Gastrocnemius medialis (tissue), 4 donors: ENCODE data around the gene SYTL1. TPM values are rescaled to one million over a fixed set of nuclear protein-coding genes. Genes with fewer than 3 reads are reported as not detected.

Experiments
- ATAC-seq, 2 donors: fragments of 150-250 bp; one replicate each; pipeline ENCODE4 v1.9.1; 2016
- DNase-seq, 2 donors: peaks; one replicate each; pipeline ENCODE4 v3.0.0-alpha.2; 2019
- H3K27ac ChIP-seq, 4 donors: fragments of 200-600 bp; sonication (generic); 1 replicate in 1 of 4; 2 replicates in 3 of 4; pipeline ENCODE4 v1.5.1; 2016 to 2018; ENCODE audit warnings: mild to moderate bottlenecking in 2 of 4, moderate library complexity in 1 of 4
- H3K27me3 ChIP-seq, 3 donors: fragments of 200-600 bp; sonication (generic) in 2 of 3; 1 replicate in 1 of 3; 2 replicates in 2 of 3; pipeline versions ENCODE4 v1.5.1 to v1.6.0; 2016 to 2019; ENCODE audit warnings: mild to moderate bottlenecking in 1 of 3, moderate library complexity in 1 of 3
- H3K36me3 ChIP-seq, 2 donors: fragments of 200-600 bp; sonication (generic) in 1 of 2; one replicate each; pipeline ENCODE4 v1.5.1; 2017 to 2018
- H3K4me1 ChIP-seq, 2 donors: fragments of 200-600 bp; sonication (generic) in 1 of 2; one replicate each; pipeline ENCODE4 v1.5.1; 2016 to 2017; ENCODE audit warnings: mild to moderate bottlenecking in 2 of 2
- H3K4me3 ChIP-seq, 4 donors: fragments of 200-600 bp; sonication (generic) in 3 of 4; 1 replicate in 1 of 4; 2 replicates in 3 of 4; pipeline ENCODE4 v1.5.1; 2016 to 2019; ENCODE audit warnings: mild to moderate bottlenecking in 2 of 4
- H3K9me3 ChIP-seq, 3 donors: fragments of 200-600 bp; sonication (generic) in 2 of 3; 1 replicate in 1 of 3; 2 replicates in 2 of 3; pipeline ENCODE4 v1.5.1; 2016 to 2019
- POLR2A ChIP-seq, 2 donors: fragments of 450-650 bp; IDR thresholded peaks; one replicate each; pipeline ENCODE4 v1.6.1; 2017; ENCODE audit warnings: antibody characterized with exemption in 2 of 2, mild to moderate bottlenecking in 2 of 2, moderate library complexity in 2 of 2
- in situ Hi-C, 4 donors: fragments of 200-750 bp; cut with MboI; loops; one replicate each; pipeline versions ENCODE4 v1.15.0 to v1.8.0; 2017; ENCODE audit warnings: low sequenced_read_pairs in 4 of 4
- intact Hi-C: fragments of 100-400 bp; cut with DNase I; formaldehyde crosslinking; loops from one replicate; pipeline ENCODE4 v1.15.1; 2023; ENCODE audit warnings: low total_unique reads
- total RNA-seq, 4 donors: library from RNA; depleted of rRNA; stranded (reverse); fragments of >200 nt; gene quantifications; one replicate each; pipeline versions ENCODE4 v1.1.0 to v1.2.3, GENCODE V29; 2016
- TF ChIP-seq, protein P1 (sequence below), 5 experiments: fragments of 450-650 bp in 3 of 5; fragments of 200-600 bp in 2 of 5; sonication (generic) in 2 of 5; IDR thresholded peaks in 4 of 5; conservative IDR thresholded peaks in 1 of 5; 1 replicate in 4 of 5; 2 replicates in 1 of 5; pipeline ENCODE4 v1.5.1; 2016 to 2019; ENCODE audit warnings: antibody characterized with exemption in 5 of 5, mild to moderate bottlenecking in 3 of 5, moderate library complexity in 3 of 5

The SYTL1 gene
- total RNA-seq, 4 donors from 2014 or later = 0.66 TPM; not detected in 3

DNA sequence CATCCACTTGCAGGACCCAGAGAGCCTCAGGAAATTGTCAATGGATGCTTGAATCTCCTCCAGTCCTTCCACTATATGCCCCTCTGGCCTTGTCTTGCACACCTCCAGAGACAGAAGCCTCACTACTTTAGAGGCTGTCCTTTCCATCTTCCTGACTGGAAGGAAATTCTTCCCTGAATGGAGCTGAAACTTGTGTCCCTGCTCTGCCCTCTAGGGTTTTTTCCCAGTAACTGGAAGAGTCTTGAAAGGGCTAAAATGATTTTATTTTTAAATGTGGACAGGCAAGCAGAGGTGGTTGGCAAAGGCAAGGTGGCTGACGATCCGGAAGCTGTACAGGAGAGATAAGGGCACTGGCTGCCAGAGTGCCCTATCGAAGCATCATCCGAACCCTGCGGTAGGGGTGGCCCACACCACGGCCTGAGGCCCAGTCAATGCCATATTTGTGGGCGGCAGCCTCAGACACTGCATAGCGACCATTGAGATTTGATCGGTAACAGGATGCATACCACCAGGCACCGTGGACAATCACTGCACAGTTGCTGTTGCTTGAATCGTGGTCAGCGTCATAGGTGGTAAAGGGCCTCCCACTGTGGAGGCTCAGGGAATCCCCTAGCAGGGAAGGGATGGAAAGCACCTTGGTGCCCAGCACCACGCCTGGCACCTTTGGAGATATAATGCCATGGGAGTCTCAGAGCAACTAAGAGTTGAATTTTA lies 27.2 kb downstream of the SYTL1 start:
- peak overlapping the region in 1 of 4 donors; percentile 8 for H3K27ac ChIP-seq
- intact Hi-C loops = no loop called here
- no peaks in the 10 kb centered on the region for H3K9me3 ChIP-seq
- in situ Hi-C loops = no loop called here
- TF ChIP-seq, protein P1, sequence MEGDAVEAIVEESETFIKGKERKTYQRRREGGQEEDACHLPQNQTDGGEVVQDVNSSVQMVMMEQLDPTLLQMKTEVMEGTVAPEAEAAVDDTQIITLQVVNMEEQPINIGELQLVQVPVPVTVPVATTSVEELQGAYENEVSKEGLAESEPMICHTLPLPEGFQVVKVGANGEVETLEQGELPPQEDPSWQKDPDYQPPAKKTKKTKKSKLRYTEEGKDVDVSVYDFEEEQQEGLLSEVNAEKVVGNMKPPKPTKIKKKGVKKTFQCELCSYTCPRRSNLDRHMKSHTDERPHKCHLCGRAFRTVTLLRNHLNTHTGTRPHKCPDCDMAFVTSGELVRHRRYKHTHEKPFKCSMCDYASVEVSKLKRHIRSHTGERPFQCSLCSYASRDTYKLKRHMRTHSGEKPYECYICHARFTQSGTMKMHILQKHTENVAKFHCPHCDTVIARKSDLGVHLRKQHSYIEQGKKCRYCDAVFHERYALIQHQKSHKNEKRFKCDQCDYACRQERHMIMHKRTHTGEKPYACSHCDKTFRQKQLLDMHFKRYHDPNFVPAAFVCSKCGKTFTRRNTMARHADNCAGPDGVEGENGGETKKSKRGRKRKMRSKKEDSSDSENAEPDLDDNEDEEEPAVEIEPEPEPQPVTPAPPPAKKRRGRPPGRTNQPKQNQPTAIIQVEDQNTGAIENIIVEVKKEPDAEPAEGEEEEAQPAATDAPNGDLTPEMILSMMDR (IDR thresholded peaks at IDR 0.05 in 4 of 5, conservative IDR thresholded peaks at IDR 0.05 in 1 of 5) = no peak
- no peak for TF ChIP-seq POLR2A (IDR thresholded peaks at IDR 0.05)
- H3K36me3 ChIP-seq = no peaks in the 10 kb centered on the region
- H3K4me3 ChIP-seq = no peak overlapping the region
- ATAC-seq = no peak
- peaks cover 22 to 23% of the 10 kb centered on the region in 2 donors for H3K4me1 ChIP-seq
- no peaks in the 10 kb centered on the region for H3K27me3 ChIP-seq
- no peak for DNase-seq

DNA sequence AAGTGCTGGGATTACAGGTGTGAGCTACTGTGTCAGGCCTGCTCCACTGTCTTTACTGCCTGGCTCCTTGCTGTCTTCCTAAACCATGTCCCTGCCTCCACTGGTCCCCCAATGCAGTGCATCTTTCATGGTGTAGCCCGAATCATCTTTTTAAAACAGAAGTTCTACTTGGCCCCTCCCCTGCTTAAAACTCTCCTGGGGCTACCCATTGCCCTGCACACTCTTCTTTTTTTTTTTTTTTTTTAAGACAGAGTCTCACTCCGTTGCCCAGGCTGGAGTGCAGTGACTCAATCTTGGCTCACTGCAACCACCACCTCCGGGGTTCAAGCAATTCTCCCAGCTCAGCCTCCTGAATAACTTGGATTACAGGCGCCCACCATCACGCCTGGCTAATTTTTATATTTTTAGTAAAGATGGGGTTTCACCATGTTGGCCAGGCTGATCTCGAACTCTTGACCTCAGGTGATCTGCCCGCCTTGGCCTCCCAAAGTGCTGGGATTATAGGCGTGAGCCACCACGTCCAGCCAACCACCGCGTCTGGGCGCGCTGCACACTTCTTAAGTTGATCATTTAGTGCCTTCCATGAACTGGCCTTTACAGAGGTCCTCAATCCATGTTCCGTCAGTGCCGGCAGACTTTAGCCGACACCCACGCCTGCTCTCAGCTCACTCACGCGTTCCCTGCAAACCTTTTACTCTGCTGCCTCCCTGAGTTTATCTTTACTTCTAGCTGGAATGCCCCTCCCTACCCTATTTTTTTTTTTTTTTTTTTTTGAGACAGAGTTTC lies 30.4 kb downstream of the SYTL1 start:
- peaks cover 9 to 14% of the 10 kb centered on the region in 2 donors for H3K4me1 ChIP-seq

DNA sequence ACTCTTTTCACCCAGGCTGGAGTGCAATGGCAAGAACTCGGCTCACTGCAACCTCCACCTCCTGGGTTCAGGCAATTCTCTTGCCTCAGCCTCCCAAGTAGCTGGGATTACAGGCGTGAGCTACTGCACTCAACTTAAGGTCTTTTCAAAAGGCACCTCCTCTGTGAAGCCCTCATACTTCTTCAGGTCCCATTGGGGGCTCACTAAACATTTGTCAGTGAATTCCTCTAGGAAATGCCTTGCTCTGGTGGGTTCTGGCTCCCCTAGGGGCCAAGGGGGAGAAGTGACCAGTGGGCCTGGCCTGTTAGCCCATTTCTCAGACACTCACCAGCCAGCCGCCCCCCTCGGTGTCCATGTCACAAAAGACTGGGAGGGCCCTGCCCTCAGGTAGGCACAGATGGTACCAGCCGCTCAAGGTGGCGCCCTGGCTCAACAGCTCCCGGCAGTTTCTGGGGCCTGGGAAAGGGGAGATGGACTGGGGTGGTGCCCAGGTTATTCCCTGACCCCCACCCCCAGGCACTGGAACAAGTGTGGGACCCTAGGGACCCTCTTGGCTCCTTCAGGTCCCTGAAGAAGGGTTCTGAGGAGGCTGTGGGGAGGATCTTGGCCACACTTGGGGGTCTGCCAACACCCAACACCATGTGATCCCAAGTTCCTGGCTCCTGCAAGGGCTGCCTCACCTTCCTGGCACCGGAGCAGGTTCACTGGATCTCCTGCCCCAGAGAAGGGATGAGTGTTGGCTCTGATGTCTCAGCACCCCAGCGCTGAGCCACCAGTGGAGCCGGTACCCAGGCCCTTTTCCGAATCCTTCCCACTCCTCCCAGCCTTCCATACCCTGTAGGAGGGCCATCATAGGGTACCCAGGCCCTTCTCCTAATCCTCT lies 31.2 kb downstream of the SYTL1 start:
- no peaks in the 10 kb centered on the region for H3K36me3 ChIP-seq
- DNase-seq (no peak), ATAC-seq (no peak)
- no peaks in the 10 kb centered on the region for H3K27me3 ChIP-seq
- H3K4me1 ChIP-seq = peaks cover under 1 to 5% of the 10 kb centered on the region in 2 donors
- TF ChIP-seq, protein P1 (IDR thresholded peaks at IDR 0.05 in 4 of 5, conservative IDR thresholded peaks at IDR 0.05 in 1 of 5) = no peak
- TF ChIP-seq POLR2A (IDR thresholded peaks at IDR 0.05) = no peak
- intact Hi-C loops = no loop called here
- in situ Hi-C loops = no loop called here
- no peaks in the 10 kb centered on the region for H3K9me3 ChIP-seq
- peak overlapping the region in 2 of 4 donors; percentile 40 for H3K27ac ChIP-seq
- no peak overlapping the region for H3K4me3 ChIP-seq

More for the DNA sequence above, 30.4 kb downstream of the SYTL1 start:
- Histone ChIP-seq H3K36me3 (no peaks in the 10 kb centered on the region), H3K9me3 (no peaks in the 10 kb centered on the region), H3K27ac (no peak overlapping the region), H3K4me3 (no peak overlapping the region), H3K27me3 (no peaks in the 10 kb centered on the region)
- no peak for ATAC-seq
- no peak for TF ChIP-seq POLR2A (IDR thresholded peaks at IDR 0.05)
- TF ChIP-seq, protein P1 (IDR thresholded peaks at IDR 0.05 in 4 of 5, conservative IDR thresholded peaks at IDR 0.05 in 1 of 5) = no peak
- intact Hi-C loops (no loop called here), in situ Hi-C loops (no loop called here)
- no peak for DNase-seq

DNA sequence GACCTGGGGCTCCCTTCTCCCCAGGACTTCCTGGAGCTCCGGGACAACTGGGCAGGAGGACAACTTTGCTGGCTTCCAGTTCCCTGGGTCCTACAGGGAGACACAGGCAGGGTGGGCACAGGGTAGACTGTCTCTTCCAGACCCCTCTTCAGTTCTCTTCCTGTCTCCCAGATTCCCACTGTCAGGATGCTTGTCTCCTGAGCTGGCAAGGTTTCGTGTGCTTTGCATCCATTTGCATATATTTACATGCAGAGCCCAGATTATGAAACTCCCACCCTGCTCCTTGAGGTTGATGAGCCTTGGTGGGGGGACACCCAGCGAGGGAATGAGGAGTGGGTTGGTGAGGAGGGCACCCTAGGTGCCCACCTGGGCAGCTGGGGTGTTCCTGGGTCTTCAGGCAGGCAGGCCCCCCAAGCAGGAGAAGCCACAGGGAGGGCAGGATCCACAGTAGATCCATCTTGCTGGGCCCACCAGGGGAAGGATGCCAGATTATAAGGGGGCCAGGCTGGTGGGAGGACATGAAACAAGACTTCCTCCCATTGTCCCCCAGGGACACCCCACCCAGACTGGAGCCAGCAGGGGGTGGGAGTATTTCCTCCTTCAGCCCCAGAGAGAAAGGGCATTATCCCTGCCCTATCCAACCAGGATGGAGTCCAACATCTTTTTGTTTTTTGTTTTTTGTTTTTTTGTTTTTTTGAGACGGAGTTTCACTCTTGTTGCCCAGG lies 32.7 kb downstream of the SYTL1 start, which contains the start of gene FCN3:
FCN3 (minus strand) TSS at position 463 of the 725 bp plus-strand sequence; CDS start at position 457, 6 bp downstream.
- in situ Hi-C loops = no loop called here
- Histone ChIP-seq H3K27ac (peak within 1 kb of the TSS in 3 of 4 donors; percentile 36 to 61 (median 40)), H3K27me3 (no peaks in the 10 kb centered on the region), H3K36me3 (no peaks in the 10 kb centered on the region), H3K4me3 (no peak within 1 kb of the TSS), H3K4me1 (peaks cover 0 to 5% of the 10 kb centered on the region in 2 donors), H3K9me3 (no peaks in the 10 kb centered on the region)
- DNase-seq (no peak), ATAC-seq (no peak)
- intact Hi-C loops = no loop called here
- TF ChIP-seq, protein P1 (IDR thresholded peaks at IDR 0.05 in 4 of 5, conservative IDR thresholded peaks at IDR 0.05 in 1 of 5) = no peak
- TF ChIP-seq POLR2A (IDR thresholded peaks at IDR 0.05) = no peak
